Fibroblast of lung (primary cell): ENCODE results near the gene ANKS1A.

Experiments used
- CTCF ChIP-seq, 2 donors: IDR thresholded peaks in 1 of 2; conservative IDR thresholded peaks in 1 of 2; 1 replicate in 1 of 2; 2 replicates in 1 of 2; pipeline ENCODE4 v1.5.1; 2011 to 2012; ENCODE audit warnings: low read length in 2 of 2, control low read depth in 1 of 2, inconsistent platforms in 1 of 2, low read depth in 1 of 2, mild to moderate bottlenecking in 1 of 2
- EZH2 ChIP-seq: IDR thresholded peaks from 2 replicates; pipeline ENCODE4 v1.5.1; 2012; ENCODE audit warnings: low read length, control low read depth, mild to moderate bottlenecking; ENCODE audit errors: missing control alignments

- TF ChIP-seq CTCF (conservative IDR thresholded peaks at IDR 0.05 in 1 of 2, IDR thresholded peaks at IDR 0.05 in 1 of 2; ENCODE audit: low read depth in 1 of 2, low read length in 2 of 2) (no peak), EZH2 (no peak)
Observed at GRCh38 chr6:34860776-34861175, 28.3 kb upstream of the ANKS1A start.
